ELR (cell line): ENCODE measurements around the gene TARS3.

ENCODE experiments used
- DNase-seq: peaks from one replicate; pipeline ENCODE4 v3.0.0-alpha.2; 2015; ENCODE audit warnings: low read depth

The TARS3 gene

GRCh38 chr15:101623367-101624304 lies 100.6 kb downstream of the TARS3 start:
- DNase-seq = no peak

DNA sequence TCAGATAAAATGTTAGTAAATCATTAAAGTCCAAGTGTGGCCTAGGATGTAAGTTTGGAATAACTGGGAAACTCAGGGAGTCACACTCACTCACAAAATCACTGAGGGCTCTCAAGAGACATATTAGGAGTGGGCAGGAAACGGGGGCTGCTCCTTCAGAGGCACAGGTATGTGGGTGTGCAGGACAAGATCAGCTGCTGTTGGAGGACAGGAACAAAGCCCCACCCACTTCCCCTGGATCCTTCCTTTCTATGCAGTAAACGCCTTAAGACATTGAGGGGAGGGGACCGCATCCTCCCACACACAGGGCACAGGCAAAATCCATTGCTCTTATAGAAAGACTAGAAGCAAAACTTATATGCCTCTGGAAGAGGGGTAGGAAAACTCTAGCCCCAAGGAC lies 102.3 kb downstream of the TARS3 start:
- DNase-seq = no peak

DNA sequence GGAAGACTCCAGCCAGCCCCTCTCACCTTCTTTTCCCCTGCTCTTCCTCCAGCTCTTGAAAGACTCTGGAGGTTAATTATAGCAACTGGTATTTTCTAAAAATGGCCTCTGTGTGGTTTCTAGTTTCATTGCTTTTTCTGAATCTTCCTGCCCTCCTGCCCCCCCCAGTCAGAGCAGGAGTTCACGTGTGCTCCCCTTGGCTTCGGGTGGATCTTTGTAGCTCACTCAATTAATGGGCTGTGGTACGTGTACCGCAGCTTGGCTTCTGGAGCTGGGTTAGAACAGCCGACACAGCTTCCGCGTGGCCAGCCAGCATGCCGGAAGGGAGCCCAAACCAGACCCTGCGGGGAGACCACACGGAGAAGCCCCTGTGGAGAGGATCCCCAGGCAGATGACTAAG lies 103.6 kb downstream of the TARS3 start:
- DNase-seq = no peak

GRCh38 chr15:101619615-101619865 lies 104.7 kb downstream of the TARS3 start:
- DNase-seq = no peak

- no peak for DNase-seq
Observed at GRCh38 chr15:101618851-101619614, 105.2 kb downstream of the TARS3 start.

GRCh38 chr15:101618076-101618475 lies 106.2 kb downstream of the TARS3 start:
- DNase-seq = no peak

- no peak for DNase-seq
Observed at GRCh38 chr15:101617390-101617965, 106.8 kb downstream of the TARS3 start.

DNA sequence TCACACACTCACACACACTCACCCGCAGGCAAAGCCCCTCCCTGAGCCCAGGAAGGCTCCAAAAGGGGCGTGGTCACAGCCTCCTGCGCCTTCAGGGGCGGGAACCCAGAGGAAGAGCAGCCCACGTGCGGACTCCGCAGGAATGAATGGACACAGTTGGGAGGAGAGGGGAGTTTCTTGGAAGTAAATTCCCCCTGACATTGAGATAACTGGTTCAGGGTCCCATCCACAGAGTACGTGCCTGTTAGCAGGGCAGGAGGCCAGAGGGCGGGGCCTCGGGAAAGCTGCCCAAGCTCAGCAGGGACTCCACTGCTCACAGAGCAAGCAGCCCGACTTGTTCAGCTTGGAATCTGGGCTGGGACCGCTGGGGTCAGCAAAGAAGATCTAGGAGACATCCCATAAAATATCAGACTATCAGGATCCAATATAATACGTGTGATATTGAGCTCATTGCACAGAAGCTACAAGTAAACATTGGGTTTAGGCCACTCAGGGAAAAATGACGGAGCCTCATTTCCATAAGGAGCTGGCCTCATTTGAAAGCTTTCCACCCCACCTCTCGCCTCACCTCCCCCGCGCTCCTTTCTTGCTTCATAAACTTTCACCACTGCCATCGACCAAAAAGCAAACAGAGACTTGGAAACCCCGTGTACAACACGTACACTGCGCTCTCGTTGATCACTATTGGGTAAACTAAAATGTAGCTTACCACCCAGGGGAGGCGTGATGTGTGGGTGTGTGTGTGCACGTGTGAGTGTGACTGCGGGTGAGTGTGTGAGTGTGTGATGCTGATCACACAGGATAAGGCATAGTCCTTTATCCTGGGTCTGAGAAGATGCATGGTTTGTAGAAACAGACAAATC lies 108.1 kb downstream of the TARS3 start:
- peak; percentile 66 for DNase-seq

GRCh38 chr15:101615414-101615985 lies 108.8 kb downstream of the TARS3 start:
- peak; percentile 4 for DNase-seq

DNA sequence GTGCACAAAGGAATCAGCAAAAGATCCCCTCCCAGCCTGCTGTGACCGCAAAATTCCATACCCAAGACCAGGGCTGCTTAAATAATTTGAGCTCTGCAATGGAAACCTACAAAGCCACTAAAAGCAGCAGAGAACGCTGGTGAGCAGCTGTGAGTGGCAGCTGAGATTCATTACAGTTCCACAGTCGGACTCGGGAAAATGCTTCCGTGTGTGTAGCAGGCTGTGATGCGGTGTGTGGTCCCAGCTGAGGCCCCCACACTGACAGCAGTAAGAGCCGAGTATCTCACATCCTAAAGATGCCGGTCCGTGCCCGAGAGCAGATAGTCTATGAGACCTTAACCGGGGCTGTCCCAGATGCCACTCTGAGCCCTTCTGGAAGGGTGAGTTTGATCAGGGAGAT lies 109.5 kb downstream of the TARS3 start:
- no peak for DNase-seq

DNA sequence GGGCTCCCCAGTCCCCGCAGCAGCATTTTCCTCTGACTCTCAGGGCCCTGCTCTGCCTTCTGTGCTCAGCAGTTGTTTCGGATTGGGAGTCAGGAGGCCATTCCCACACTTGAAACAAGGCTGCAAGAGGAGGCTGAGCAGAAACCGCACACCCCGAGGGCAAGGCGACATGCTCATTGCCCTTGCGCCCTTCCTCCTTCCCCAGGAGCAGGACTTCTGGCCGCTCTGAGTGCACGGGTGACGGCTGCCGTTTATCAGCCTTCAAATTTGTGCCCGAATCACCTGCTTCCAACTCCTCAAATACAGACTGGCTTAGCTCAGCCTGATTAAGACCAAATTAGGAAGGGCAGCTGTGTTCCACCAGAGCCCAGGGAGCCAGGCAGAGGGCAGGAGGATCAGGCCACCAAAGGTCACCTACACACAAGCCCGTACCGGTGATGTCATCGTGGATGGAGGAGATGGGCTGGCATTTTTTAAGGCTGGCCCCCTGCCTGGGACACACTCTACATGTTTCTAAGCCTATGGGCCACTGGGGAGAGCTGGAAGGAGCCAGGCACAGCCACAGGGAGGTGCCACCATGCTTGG lies 110.2 kb downstream of the TARS3 start:
- DNase-seq = no peak

DNA sequence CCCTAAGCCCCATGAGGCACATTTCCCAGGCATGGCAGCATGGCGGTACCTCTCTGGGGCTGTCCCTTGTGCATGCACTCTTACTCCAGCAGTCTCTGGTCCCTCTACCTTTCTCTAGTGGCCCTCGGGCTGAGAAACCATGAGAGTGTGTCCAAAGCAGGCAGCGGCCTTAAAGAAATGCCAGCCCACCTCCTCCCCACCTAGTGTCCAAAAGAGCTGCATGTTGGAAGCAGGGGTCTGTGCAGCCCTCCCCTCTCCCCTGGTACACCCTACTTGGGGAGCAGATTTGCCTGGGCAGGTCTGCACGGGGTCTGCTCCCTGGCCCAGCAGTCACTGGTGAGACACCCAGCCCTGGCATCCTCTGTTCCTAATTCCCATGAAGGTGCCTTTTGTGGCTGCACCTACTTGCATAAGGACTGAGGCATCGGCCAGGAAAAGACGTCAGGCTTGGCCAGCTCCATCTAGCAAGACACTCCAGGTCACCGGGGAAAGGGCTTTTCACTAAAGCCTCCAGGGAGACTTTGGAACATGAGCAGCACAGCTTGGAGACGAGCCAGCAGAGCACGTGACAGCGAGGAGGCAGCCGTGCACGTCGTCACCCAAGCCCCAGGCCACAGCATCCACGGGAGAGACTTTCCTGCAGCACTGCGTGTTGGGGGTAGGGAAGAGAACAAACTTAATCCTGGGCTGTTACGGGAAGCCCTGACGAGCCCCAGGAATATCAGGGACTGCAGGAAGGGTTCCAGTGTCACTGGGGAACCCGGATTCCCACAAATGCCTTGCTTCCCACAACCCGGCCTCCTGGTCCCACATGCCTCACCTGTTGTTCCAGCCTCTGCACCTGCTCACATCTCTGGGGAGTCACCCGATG lies 110.9 kb downstream of the TARS3 start:
- no peak for DNase-seq

- DNase-seq = no peak
Observed at GRCh38 chr15:101612676-101613075, 111.6 kb downstream of the TARS3 start.

DNA sequence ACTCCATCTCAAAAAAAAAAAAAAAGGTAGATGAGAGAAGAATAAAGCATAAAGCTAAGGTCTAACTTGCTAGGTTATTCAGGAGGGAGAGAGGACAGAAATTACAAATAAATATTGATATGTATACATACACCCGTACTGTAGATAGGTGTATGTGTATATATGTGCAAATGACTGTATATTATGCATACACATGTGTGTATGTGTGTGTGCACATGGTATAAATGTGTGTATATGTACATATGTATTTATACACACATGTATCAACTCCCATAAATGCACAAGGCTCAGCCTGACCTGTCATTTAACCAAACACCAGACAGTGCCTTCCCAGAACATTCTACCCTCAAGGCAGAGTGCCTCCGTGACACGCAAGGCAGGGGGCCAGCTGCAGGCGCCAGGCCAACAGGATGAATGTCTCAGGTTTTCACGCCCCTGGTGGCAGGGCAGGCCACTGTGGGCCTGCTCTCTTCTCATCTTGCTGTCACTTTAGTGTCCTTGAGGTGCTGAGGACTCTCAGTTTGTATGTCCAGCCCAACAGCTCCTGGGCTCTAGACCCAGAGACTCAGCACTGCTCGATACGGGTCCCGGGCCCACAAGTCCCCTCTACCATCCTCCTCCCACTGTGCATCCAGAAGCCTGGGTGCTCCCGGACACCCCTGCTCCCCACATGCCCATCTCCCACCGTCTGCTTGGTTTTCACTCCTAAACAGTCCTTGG lies 112.5 kb downstream of the TARS3 start:
- DNase-seq = no peak

DNA sequence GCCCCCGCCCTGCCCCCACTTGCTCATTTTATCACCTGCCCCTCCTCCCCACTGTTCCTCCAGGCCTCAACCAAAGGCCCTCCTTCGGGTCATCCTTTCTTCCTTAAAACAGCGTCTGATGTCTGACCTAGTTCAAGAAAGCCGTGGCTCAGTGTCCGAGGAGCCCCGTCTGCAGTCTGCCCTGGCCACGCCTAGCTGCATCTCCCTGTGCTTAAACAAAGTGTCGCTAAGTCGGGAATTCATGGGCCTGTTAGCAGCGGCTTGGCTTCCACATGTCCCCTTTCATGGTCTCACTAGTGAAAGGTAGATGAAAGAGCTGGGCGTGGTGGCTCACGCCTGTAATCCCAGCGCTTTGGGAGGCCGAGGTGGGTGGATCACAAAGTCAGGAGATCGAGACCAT lies 113.3 kb downstream of the TARS3 start:
- no peak for DNase-seq

DNA sequence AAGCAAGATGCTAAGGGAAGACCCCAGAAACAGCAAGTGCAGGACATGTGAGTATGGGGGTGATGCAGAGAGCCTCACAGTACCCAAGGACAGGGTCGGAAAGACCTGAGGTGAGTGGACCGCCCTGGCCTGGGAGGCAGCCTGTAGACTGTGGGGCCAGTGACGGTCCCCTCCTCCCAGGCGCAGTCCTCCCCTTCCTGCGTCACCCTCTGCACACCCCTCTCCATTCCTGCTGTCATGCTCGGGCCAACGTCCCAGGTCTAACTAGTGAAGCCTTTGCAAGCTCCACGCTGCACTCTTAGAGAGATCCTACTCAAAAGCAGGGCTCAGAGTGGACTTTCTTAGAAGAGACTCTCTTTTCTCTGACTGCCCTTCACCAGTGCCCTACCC lies 113.7 kb downstream of the TARS3 start:
- no peak for DNase-seq

DNA sequence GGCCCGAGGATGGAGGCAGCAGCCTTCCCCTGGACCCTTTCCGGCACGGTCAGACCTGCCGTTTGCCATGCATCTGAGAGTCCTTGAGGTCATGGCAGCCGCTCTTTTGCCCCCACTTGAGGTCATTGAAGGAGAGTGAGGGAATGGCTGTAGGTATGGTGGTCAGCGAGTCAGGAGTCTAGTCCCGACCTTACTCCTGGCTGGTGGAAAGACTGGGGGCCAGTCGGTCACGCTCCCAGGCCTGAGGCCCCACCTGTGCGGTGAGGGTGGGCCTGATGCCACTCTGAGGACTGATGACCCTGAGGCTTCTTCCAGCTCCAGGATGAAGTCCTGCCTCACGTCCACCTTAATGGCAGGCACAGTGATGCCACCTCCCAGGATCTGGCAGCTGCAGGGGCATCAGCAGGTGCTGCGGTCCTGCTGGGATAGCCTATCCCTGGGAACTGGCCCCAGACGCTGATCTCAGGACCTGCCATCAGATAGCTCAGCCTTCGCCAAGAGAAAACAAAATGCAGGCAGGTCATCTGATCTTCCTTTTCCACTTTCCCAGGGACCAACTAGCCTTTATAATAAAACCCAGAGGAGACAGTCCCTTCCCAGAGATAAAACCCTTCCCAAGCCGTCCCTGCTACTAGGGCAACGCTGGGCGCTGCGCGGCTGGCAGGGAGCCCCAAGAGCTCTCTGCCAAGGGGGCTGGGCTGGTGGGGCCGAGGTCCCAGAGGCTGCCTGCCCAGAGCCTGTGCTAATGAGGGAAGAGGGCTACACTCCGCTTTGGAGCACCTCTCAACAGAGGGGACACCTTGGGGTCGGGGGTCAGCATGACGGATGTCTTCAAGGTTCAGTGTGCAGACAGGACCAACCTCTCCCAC lies 114.3 kb downstream of the TARS3 start:
- DNase-seq = no peak

DNA sequence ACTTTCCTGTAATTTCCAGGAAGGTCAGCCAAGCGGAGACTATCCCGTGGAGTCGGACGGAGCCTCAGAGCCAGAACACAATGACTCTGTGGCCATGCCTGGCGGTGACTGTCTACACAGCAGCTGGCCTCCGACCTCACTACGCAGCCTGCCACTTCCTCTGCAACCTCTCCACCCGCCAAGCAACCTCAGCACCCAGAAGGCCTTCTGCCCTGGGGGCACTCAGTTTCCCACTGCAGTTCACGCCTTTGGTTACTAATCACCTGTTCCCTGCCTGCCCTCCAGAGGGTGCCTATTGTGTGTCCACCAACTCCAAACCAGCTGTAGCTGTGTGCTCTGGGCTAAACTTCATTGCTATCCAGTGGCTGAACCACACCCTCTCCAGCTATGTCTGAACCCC lies 116.1 kb downstream of the TARS3 start:
- no peak for DNase-seq

DNA sequence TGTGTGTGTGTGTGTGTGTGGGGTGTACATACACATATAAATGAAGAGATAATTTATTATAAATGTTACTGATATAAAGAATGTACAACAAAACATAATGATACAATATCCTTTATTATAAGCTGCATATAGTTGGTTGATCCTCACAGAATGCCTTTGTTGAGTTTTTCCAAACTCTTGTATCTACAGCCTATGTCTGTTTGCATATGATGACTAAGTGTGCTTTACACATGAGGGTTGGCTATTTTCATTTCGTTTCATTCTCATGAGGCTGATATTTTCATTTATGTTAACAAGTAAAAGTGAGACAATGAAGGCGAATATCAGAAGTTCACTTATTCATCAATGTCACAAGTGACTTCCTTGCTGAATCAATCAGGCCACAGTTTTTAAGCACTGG lies 117.2 kb downstream of the TARS3 start:
- no peak for DNase-seq
